Measurements from ENCODE around the gene SMIM7. TPM values are rescaled to one million over a fixed set of nuclear protein-coding genes. Genes with fewer than 3 reads are reported as not detected.
A peak's percentile ranks its signal among the peaks of the same experiment; 100 is the strongest.

SMIM7 gene
- total and polyA plus RNA-seq, 2 of the 13 experiments (the other 11 are each of a cell fraction or from before 2014, with no cell fraction given): 55.7 to 74.9 TPM

DNA sequence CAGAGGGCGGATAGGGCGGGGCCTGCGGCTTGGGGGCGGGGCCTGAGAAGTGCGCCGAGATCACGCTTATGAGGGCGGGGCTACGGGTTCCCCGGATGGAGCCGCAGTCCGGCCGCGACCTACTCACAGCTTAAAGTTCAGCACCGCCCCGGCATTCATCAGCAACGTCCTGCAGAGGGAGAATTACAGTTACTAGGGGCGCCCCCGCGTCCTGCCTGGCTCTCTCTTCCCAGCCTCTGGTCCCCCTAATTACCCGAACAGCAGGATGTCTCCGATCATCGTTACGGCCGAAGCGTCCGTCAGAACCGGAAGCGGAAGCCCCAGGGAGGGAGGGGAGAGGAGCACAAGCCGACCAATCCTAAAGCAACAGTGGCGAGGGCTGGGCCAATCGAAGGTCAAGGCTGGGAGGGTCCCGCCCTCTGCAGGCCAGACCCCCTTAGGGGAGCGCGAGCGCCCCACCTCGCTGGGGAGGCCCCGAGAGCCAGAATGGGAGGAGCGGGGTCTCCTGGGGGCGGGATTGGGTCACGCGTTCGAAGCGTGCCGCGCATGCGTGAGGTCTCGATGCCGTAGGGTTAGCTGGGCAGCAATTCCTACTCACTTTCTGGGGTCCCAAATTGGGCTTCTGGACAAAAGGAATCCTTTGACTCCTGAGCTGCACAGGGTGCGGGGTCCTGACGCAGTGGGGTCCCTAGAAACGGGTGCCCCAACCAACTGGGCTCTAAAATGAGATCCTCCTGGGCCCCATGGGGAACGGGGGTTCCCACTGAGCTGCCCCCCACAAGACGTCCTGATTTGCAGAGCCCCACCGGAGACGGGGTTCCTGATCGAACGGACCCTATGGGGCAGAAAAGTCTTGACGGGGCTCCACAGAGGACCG, at the start of gene SMIM7 (continued):
- 0 out of 2 replicates have a peak, but pooled peaks have one; percentile 38 for TF ChIP-seq RFXAP (CRISPR knock-in tag; IDR thresholded peaks at IDR 0.05; ENCODE audit: borderline replicate concordance)
- no peak for TF ChIP-seq PITX1 (CRISPR knock-in tag; IDR thresholded peaks at IDR 0.05)
- peak; percentile 68; the same call in 1 of the 2 replicates for TF ChIP-seq ZNF598 (CRISPR knock-in tag; IDR thresholded peaks at IDR 0.05; ENCODE audit: borderline replicate concordance)
- TF ChIP-seq NCOA1 (CRISPR knock-in tag; IDR thresholded peaks at IDR 0.05): no peak
- no peak for TF ChIP-seq HNRNPK (IDR thresholded peaks at IDR 0.05; ENCODE audit: low read depth, low read length, poor library complexity, severe bottlenecking)
- TF ChIP-seq HNRNPH1 (optimal IDR thresholded peaks at IDR 0.05; ENCODE audit: low read depth, low read length): no peak
- TF ChIP-seq, protein P1, sequence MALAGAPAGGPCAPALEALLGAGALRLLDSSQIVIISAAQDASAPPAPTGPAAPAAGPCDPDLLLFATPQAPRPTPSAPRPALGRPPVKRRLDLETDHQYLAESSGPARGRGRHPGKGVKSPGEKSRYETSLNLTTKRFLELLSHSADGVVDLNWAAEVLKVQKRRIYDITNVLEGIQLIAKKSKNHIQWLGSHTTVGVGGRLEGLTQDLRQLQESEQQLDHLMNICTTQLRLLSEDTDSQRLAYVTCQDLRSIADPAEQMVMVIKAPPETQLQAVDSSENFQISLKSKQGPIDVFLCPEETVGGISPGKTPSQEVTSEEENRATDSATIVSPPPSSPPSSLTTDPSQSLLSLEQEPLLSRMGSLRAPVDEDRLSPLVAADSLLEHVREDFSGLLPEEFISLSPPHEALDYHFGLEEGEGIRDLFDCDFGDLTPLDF (CRISPR knock-in tag; IDR thresholded peaks at IDR 0.05): peak; percentile 27; the same call in 1 of the 2 replicates
- TF ChIP-seq ZBTB7A (CRISPR knock-in tag; IDR thresholded peaks at IDR 0.05): no peak
- TF ChIP-seq, protein P2, sequence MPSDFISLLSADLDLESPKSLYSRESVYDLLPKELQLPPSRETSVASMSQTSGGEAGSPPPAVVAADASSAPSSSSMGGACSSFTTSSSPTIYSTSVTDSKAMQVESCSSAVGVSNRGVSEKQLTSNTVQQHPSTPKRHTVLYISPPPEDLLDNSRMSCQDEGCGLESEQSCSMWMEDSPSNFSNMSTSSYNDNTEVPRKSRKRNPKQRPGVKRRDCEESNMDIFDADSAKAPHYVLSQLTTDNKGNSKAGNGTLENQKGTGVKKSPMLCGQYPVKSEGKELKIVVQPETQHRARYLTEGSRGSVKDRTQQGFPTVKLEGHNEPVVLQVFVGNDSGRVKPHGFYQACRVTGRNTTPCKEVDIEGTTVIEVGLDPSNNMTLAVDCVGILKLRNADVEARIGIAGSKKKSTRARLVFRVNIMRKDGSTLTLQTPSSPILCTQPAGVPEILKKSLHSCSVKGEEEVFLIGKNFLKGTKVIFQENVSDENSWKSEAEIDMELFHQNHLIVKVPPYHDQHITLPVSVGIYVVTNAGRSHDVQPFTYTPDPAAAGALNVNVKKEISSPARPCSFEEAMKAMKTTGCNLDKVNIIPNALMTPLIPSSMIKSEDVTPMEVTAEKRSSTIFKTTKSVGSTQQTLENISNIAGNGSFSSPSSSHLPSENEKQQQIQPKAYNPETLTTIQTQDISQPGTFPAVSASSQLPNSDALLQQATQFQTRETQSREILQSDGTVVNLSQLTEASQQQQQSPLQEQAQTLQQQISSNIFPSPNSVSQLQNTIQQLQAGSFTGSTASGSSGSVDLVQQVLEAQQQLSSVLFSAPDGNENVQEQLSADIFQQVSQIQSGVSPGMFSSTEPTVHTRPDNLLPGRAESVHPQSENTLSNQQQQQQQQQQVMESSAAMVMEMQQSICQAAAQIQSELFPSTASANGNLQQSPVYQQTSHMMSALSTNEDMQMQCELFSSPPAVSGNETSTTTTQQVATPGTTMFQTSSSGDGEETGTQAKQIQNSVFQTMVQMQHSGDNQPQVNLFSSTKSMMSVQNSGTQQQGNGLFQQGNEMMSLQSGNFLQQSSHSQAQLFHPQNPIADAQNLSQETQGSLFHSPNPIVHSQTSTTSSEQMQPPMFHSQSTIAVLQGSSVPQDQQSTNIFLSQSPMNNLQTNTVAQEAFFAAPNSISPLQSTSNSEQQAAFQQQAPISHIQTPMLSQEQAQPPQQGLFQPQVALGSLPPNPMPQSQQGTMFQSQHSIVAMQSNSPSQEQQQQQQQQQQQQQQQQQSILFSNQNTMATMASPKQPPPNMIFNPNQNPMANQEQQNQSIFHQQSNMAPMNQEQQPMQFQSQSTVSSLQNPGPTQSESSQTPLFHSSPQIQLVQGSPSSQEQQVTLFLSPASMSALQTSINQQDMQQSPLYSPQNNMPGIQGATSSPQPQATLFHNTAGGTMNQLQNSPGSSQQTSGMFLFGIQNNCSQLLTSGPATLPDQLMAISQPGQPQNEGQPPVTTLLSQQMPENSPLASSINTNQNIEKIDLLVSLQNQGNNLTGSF (CRISPR knock-in tag; IDR thresholded peaks at IDR 0.05): peak; percentile 85; the same call in 1 of the 2 replicates
- no peak for TF ChIP-seq TCF7L2 (IDR thresholded peaks at IDR 0.05; ENCODE audit: low read depth, low read length)
- TF ChIP-seq, protein P3, sequence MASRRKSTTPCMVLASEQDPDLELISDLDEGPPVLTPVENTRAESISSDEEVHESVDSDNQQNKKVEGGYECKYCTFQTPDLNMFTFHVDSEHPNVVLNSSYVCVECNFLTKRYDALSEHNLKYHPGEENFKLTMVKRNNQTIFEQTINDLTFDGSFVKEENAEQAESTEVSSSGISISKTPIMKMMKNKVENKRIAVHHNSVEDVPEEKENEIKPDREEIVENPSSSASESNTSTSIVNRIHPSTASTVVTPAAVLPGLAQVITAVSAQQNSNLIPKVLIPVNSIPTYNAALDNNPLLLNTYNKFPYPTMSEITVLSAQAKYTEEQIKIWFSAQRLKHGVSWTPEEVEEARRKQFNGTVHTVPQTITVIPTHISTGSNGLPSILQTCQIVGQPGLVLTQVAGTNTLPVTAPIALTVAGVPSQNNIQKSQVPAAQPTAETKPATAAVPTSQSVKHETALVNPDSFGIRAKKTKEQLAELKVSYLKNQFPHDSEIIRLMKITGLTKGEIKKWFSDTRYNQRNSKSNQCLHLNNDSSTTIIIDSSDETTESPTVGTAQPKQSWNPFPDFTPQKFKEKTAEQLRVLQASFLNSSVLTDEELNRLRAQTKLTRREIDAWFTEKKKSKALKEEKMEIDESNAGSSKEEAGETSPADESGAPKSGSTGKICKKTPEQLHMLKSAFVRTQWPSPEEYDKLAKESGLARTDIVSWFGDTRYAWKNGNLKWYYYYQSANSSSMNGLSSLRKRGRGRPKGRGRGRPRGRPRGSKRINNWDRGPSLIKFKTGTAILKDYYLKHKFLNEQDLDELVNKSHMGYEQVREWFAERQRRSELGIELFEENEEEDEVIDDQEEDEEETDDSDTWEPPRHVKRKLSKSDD (CRISPR knock-in tag; IDR thresholded peaks at IDR 0.05; ENCODE audit: low read depth): 0 out of 2 replicates have a peak, but pooled peaks have one; percentile 62
- TF ChIP-seq ZNF790 (CRISPR knock-in tag; IDR thresholded peaks at IDR 0.05; ENCODE audit: borderline replicate concordance): 0 out of 2 replicates have a peak, but pooled peaks have one; percentile 40
- TF ChIP-seq EZH2 (conservative IDR thresholded peaks at IDR 0.05; ENCODE audit: low read depth, low read length): no peak
- TF ChIP-seq, protein P4, sequence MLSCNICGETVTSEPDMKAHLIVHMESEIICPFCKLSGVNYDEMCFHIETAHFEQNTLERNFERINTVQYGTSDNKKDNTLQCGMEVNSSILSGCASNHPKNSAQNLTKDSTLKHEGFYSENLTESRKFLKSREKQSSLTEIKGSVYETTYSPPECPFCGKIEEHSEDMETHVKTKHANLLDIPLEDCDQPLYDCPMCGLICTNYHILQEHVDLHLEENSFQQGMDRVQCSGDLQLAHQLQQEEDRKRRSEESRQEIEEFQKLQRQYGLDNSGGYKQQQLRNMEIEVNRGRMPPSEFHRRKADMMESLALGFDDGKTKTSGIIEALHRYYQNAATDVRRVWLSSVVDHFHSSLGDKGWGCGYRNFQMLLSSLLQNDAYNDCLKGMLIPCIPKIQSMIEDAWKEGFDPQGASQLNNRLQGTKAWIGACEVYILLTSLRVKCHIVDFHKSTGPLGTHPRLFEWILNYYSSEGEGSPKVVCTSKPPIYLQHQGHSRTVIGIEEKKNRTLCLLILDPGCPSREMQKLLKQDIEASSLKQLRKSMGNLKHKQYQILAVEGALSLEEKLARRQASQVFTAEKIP (CRISPR knock-in tag; IDR thresholded peaks at IDR 0.05; ENCODE audit: borderline replicate concordance): no peak
